Endothelial cell (in vitro differentiated cells): Measurements from ENCODE around the gene CDC42BPG. TPM values are rescaled to one million over a fixed set of nuclear protein-coding genes. Genes with fewer than 3 reads are reported as not detected.

Experiments used
- DNase-seq: peaks from one replicate; pipeline ENCODE4 v3.0.0; 2021; ENCODE audit warnings: low spot score
- H3K27ac Mint-ChIP-seq: one replicate; pipeline ENCODE4 v1.8.0; 2021; ENCODE audit warnings: mixed read lengths, inconsistent platforms; ENCODE audit not compliant: unreplicated experiment
- H3K27me3 Mint-ChIP-seq: one replicate; pipeline ENCODE4 v1.8.0; 2021; ENCODE audit warnings: mild to moderate bottlenecking, moderate library complexity, mixed read lengths, inconsistent platforms; ENCODE audit not compliant: unreplicated experiment
- H3K36me3 Mint-ChIP-seq: one replicate; pipeline ENCODE4 v1.8.0; 2021; ENCODE audit warnings: mild to moderate bottlenecking, low read depth, mixed read lengths, inconsistent platforms; ENCODE audit not compliant: unreplicated experiment
- H3K4me1 Mint-ChIP-seq: one replicate; pipeline ENCODE4 v1.8.0; 2021; ENCODE audit warnings: mild to moderate bottlenecking, mixed read lengths, inconsistent platforms; ENCODE audit not compliant: unreplicated experiment
- H3K4me3 Mint-ChIP-seq: one replicate; pipeline ENCODE4 v1.8.0; 2021; ENCODE audit warnings: mild to moderate bottlenecking, mixed read lengths, inconsistent platforms; ENCODE audit not compliant: unreplicated experiment
- H3K9me3 Mint-ChIP-seq: one replicate; pipeline ENCODE4 v1.8.0; 2021; ENCODE audit warnings: mixed read lengths, inconsistent platforms; ENCODE audit not compliant: unreplicated experiment
- total RNA-seq: library from RNA; stranded (reverse); fragmentation: NEBNext Ultra II Directional; extraction: Animal tissue kit (Norgen Biotek cat#: 25700); gene quantifications from one replicate; pipeline ENCODE4 v1.2.1, GENCODE V29; 2021; ENCODE audit not compliant: unreplicated experiment
- TF ChIP-seq, protein P1 (sequence below): fragments of 200-600 bp; sonication (generic); IDR thresholded peaks from one replicate; pipeline ENCODE4 v1.5.0; 2021; ENCODE audit warnings: antibody characterized with exemption; ENCODE audit not compliant: unreplicated experiment

The CDC42BPG gene
- total RNA-seq, 1 donor from 2014 or later: 4.1 TPM

DNA sequence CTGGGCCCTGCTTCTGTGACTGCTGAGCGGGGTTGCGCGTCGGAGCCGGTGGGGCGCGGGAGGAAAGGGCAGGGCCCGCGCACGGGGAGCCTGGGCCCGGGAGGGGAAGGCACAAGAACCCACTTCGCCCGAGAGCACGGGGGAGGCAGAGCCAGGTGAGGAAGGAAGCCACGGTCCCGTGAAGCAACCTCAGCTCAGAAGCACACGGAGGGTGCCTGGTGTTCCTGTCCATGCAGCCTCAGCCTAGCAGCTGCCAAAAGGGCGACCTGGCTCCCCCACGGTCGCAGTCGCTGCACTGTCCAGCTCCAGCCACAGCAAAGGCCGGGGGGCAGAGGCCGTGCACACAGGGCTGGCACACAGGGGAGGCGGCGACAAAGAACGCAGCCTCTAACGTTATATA lies 9.3 kb upstream of the CDC42BPG start:
- peaks cover 10% of the 10 kb centered on the region for H3K27me3 Mint-ChIP-seq
- H3K36me3 Mint-ChIP-seq: peaks cover 8% of the 10 kb centered on the region
- H3K27ac Mint-ChIP-seq: no peak overlapping the region
- H3K9me3 Mint-ChIP-seq: no peaks in the 10 kb centered on the region
- TF ChIP-seq, protein P1, sequence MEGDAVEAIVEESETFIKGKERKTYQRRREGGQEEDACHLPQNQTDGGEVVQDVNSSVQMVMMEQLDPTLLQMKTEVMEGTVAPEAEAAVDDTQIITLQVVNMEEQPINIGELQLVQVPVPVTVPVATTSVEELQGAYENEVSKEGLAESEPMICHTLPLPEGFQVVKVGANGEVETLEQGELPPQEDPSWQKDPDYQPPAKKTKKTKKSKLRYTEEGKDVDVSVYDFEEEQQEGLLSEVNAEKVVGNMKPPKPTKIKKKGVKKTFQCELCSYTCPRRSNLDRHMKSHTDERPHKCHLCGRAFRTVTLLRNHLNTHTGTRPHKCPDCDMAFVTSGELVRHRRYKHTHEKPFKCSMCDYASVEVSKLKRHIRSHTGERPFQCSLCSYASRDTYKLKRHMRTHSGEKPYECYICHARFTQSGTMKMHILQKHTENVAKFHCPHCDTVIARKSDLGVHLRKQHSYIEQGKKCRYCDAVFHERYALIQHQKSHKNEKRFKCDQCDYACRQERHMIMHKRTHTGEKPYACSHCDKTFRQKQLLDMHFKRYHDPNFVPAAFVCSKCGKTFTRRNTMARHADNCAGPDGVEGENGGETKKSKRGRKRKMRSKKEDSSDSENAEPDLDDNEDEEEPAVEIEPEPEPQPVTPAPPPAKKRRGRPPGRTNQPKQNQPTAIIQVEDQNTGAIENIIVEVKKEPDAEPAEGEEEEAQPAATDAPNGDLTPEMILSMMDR: no peak
- H3K4me1 Mint-ChIP-seq: peaks cover 3% of the 10 kb centered on the region
- H3K4me3 Mint-ChIP-seq: no peak overlapping the region
- DNase-seq: no peak

DNA sequence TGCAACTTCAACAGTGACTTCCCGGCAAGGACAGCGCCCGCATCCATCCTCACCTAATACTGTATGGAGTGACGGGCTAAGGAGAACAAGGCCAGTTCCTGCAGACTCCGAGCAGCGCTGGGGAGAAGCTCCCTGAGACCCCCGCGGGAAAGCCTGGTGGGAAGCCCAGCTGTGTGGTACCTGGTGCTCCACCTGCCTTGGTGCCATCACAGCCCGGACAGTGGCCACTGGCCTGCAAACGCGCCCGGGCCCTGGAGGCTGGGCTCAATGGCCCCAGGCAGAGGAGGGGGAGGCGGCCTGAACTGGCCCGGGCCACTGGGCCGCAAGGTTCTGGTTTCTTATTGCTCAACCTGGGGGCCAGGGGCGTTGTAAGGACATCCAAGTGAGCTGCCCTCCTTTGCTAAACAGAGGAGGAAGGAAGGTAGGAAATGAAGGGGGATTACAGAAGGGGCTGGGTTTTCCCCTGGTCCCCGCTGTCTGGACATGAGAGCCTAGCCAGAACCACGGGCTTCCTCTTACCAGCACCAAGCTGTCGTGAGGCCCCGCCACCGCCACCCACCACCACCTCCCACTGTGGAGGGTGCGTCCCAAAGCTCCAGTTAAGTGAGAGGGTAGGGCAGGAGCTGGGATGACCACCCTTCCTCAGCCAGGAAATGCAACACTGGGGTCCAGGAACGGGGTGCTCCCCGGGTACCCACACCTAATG lies 8.5 kb upstream of the CDC42BPG start:
- H3K4me1 Mint-ChIP-seq: peaks cover 3% of the 10 kb centered on the region
- no peak for DNase-seq
- H3K9me3 Mint-ChIP-seq: no peaks in the 10 kb centered on the region
- H3K4me3 Mint-ChIP-seq: no peak overlapping the region
- H3K27me3 Mint-ChIP-seq: peaks cover 13% of the 10 kb centered on the region
- H3K36me3 Mint-ChIP-seq: peaks cover 8% of the 10 kb centered on the region
- TF ChIP-seq, protein P1: no peak
- no peak overlapping the region for H3K27ac Mint-ChIP-seq

DNA sequence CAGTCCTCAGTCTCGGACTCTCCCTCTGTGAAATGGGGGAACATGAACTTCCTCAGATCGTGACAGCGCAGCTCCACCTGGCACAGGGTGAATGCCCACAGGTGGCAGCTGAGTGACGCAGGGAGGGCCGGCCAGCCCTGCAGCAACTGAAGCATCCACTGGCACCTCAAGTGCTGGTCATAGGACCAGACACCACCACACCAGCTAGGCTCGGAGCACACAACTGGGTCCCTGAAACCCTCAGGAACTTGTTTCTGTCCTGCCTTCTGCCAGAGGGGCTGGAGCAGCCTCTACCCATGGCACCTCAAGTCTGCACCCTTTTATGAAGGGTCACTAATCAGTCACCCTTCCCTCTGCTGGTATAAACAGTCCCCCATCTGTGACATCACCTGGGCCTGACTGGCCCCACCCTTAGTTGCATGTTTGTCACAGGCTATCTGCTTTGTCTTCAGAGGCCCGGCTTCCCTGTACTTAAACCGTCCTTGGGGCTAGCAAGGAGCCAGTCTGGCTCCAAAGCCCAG lies 7.4 kb upstream of the CDC42BPG start:
- peaks cover 8% of the 10 kb centered on the region for H3K36me3 Mint-ChIP-seq
- H3K27me3 Mint-ChIP-seq: peaks cover 13% of the 10 kb centered on the region
- no peak overlapping the region for H3K4me3 Mint-ChIP-seq
- no peak overlapping the region for H3K27ac Mint-ChIP-seq
- no peak for DNase-seq
- no peaks in the 10 kb centered on the region for H3K9me3 Mint-ChIP-seq
- H3K4me1 Mint-ChIP-seq: peaks cover 3% of the 10 kb centered on the region
- TF ChIP-seq, protein P1: no peak

DNA sequence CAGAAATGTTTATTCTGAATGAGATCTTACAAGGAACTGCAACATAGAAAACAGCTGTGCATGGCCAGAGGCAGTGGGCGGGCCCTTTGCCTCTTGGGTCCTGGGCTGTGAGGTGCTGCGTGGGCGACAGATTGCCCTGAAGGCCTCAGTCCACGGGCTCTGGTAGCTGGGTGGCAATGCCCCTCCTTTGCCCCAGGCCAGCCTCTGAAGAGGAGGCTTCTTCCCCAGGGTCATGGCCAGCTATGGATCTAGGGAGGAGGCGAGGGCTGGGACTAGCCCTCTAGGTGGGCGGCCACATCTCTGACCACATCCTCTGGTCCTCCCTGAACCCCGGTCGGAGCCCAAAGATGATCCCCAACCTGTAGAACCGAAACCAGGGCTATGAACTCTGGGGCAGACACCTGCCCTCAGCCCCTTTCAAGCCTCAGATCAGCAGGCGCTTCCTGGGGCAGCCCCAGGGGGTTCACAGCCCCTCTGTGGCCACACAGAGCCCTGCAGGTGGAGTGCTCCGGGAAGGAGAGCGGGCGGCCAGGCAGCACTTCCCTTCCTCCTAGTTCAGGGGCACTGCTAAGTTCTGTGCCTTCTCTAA lies 6.6 kb upstream of the CDC42BPG start:
- H3K9me3 Mint-ChIP-seq: no peaks in the 10 kb centered on the region
- H3K27ac Mint-ChIP-seq: no peak overlapping the region
- H3K4me1 Mint-ChIP-seq: peaks cover 3% of the 10 kb centered on the region
- H3K4me3 Mint-ChIP-seq: no peak overlapping the region
- DNase-seq: no peak
- TF ChIP-seq, protein P1: no peak
- H3K27me3 Mint-ChIP-seq: peaks cover 13% of the 10 kb centered on the region
- peaks cover 8% of the 10 kb centered on the region for H3K36me3 Mint-ChIP-seq
